Hindlimb muscle (tissue), 1 donor: ENCODE data around the gene CARD11. TPM values are rescaled to one million over a fixed set of nuclear protein-coding genes. Genes with fewer than 3 reads are reported as not detected.

Experiments
- DNase-seq: peaks from one replicate; pipeline ENCODE4 v3.0.0-alpha.2; 2013
- polyA plus RNA-seq: library from polyadenylated mRNA; unstranded; fragments of 120-200 nt; gene quantifications from one replicate; pipeline ENCODE4 v1.2.1, GENCODE V29; 2013; ENCODE audit not compliant: insufficient read length

Gene CARD11
- polyA plus RNA-seq, 1 donor, result 0.48 TPM

DNA sequence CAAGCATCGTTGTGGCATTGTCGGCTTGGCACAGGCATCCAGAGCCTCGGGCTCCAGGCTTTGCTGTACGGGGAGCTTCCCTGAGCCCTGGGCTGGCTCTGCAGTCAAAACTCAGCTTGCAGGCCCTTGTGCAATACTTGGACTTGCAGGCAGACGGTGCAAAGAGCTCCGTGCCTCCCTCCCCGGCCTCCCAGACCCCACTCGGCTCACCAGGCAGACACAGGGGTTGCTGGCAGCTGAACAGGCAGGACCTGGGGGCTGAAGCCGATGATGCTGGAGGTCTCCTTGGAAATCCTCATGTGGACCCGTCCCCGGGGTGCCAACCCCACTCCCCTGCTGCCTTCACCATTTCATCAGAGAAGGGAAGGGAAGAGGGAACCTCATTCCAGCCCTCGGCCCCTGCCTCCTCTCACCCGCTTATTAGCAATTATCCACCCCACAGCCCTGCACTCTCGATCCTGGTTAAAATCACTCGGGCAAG, 139.9 kb downstream of the CARD11 start:
- DNase-seq, result no peak

DNA sequence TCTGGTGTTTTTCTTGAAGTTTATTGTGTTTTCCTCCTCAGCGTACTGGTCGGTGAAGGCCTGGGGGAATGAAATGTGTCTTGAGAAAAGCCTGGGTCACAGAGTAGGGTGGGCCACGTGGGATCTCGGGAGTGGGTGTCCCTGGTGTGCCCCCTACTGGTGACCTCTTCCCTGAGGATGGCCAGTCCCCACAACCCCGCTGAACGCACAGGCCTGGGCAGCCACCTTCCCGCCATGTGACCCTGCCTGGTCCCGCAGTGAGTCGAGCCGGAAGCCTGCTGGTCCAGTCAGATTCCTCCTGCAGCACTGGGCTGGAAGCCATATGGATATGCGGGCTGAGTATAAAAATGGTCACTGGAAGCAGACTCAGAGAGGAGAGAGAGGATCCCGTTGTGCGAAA, 146.6 kb downstream of the CARD11 start:
- DNase-seq, result no peak

GRCh38 chr7:2896131-2896530, 147.5 kb downstream of the CARD11 start:
- DNase-seq, result no peak

- DNase-seq, result no peak
Observed at GRCh38 chr7:2894118-2894940, 149.3 kb downstream of the CARD11 start.

DNA sequence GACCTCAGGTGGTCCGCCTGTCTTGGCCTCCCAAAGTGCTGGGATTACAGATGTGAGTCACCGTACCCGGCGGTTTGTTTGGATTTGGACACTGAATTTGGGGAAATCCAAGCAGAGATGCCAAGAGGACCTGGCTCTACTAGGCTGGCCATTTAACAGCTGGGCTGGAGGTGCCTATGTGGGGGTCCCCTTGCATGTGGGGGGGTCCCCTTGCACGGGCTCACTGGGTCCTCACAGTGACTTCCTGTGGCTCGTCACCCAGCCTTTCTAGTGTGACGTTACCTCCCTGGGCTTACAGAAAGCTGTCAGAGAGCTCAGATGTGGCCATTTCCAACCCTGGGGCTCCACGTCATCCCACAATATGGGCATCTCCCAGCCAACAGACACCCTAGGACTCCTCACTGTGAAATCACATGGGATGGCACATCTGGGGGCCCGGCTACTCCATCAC, 150.2 kb downstream of the CARD11 start:
- no peak for DNase-seq

DNA sequence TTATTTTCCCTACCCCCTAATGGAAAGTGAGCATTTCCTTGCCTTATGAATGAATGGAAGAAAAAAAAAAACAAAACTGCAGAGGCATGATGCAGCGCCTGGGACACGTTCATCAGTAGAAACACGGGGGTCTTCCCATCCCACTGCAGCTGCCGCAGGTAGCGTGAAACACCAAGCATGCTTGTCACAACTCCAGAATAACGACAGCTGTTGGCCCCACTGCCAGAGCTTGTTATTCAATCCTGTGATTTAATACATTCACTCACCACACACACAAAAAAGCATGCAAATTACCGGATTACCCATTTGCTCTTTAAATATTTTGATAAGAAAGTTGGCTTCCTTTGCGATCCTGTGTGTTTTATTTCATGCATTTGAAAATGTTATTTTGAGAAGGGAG, 151.1 kb downstream of the CARD11 start:
- DNase-seq, result no peak

- no peak for DNase-seq
Observed at GRCh38 chr7:2887816-2888215, 155.9 kb downstream of the CARD11 start.

DNA sequence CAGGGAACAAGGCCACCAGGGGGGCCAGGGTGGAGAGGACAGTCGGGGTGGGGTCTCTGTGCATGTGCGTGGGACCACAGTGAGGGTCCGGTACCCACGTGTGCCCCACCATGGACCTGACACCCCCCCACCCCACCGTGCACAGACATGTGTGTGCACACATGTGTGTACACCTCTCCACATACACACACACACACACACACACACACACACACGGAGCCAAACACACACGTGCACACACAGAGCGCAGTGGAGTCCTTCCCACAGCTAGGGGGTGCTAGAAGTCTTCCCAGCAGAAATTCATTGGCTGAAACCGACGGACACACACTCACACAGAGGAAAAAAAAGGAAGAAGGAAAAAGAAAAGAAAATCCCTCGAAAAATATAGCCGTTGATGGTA, 156.8 kb downstream of the CARD11 start:
- peak; percentile 75 for DNase-seq

DNA sequence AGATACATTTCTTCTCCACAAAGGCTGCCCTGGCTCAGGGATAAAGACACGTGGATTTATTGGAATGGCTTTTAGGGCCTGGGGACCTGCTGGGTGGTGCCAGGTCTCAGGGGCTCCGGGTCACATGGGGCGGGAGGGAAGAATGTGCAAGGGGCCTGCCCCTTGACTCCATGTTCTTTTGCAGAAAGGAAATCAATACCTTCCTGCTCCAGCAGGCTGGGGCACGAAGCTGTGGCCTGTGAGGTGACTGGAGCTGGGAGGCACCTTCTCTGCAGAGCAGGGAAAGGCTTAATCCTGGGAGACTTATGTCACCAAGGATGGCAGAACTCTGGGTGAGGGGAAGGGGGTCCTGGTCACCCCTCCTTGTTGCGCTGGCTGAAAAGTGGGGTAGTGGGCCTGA, 157.3 kb downstream of the CARD11 start:
- no peak for DNase-seq

GRCh38 chr7:2884161-2884560, 159.5 kb downstream of the CARD11 start:
- no peak for DNase-seq

DNA sequence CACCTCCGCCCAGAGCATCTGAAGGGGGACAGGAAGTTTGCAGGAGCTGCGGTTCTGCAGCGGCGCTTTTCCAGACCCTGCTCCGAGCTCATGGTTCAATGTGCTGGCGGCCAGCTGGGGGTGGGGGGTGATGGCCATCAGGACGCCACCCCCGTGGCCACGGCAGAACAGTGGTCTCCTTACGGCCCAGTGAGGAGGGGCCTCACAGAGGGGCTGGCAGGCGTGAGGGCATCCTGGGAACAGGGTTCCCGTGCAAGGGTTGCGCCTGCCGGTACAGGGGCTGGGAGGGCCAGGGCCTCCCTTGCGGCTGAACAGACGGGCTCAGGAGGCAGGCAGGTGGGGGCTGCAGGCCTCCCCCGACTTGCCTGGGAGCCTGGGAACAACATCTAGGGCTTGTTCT, 160.6 kb downstream of the CARD11 start:
- DNase-seq, result no peak

DNA sequence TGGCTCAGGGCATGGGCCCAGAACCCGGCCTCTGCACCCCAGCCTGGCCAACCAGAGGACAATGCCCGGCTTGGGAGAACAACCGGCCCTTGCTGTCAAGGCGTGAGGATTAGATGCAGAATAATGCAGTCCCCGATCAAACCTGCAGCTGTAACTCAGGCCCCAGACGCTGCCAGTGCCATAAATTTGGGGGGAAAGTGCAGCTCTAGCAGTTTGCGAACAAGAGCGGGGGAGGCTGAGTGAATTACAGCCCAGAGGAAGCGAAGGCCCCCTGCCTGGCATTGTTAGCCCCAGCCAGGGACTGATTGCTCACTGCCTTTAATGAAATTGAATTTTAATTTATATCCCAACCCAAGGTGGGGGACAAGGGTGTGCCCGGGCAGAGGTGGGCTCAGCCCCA, 161.6 kb downstream of the CARD11 start:
- DNase-seq, result no peak

- DNase-seq, result no peak
Observed at GRCh38 chr7:2880874-2881533, 162.7 kb downstream of the CARD11 start.

- DNase-seq, result no peak
Observed at GRCh38 chr7:2880051-2880450, 163.6 kb downstream of the CARD11 start.

DNA sequence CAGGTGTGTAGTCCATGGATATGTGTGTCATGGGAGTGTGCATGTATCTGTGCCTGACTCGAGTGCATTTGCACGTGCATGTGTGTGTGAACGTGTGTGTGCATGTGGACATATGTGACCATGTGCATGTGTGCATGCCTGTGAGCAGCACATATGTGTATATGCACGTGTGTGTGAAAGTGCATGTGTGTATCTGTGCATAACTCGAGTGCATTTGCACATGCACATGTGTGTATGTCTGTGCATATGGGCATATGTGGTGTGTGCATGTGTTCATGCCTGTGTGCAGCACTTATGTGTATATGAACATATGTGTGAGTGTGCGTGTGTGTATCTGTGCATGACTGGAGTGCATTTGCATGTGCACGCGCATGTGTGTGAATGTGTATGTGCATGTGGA, 164.3 kb downstream of the CARD11 start:
- no peak for DNase-seq

DNA sequence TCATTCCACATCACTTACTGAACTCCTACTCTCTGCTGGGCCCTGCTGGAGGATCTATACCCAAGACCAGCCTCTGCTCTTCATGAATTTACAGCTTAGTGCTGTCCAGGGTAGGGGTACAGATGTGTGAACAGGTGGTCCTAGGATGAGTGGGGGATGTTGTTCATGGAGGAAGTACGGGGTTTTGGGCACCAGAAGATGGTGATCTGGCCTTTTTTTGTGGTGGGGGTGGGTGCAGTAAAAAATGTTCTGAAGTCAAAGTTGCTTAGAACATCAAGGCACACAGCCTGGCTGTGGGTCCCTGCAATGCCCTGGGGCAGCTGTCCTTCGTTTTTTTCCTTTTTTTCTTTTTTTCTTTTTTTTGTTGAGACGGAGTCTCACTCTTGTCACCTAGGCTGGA, 165.4 kb downstream of the CARD11 start:
- DNase-seq, result no peak

- no peak for DNase-seq
Observed at GRCh38 chr7:2876031-2876731, 167.5 kb downstream of the CARD11 start.

GRCh38 chr7:2873686-2874551, 169.7 kb downstream of the CARD11 start:
- no peak for DNase-seq

DNA sequence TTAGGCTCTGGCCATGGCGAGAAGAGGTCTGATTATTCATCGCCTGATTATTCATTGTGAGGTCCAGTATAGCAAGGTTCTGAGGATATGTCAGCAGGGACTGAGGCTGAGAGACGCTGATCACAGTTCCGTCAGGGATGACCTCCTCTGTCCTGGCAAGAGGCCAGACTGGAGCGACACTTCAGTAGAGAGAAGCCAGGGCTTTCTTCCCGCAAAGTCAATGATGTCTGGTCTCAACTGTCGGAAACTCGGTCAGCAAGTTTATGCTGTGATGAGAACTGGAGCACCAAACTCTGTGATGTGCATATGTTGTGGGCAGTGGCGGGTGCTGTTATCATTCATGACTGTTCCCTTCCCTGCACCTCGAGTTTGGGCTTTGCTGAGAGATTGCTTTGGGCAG, 170.5 kb downstream of the CARD11 start:
- DNase-seq, result no peak

DNA sequence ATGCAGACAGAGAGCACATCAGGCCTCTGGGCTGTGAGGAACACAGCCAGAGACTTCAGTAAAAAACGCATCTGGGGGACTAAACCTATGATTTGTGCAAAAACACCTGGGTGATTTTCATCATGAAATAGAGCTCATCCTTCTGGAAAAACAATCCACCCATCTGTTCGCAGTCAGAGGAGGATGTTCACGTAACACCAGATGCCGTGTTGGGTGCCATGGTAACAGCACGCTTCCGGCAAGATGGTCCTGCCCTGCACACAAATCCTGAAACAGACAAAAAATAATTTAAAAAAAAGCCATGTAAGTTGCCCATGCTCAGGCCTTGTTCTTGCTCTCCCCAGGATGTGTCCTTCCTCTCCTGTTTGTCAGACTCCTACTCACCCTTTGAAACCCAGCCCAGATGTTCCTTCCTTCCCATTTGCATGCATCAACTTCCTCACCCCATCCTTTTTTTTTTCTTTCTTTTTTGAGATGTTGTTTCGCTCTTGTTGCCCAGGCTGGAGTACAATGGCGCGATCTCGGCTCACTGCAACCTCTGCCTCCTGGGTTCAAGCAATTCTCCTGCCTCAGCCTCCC, 171.3 kb downstream of the CARD11 start:
- no peak for DNase-seq

- DNase-seq, result peak; percentile 77
Observed at GRCh38 chr7:2870471-2870931, 173.2 kb downstream of the CARD11 start.

DNA sequence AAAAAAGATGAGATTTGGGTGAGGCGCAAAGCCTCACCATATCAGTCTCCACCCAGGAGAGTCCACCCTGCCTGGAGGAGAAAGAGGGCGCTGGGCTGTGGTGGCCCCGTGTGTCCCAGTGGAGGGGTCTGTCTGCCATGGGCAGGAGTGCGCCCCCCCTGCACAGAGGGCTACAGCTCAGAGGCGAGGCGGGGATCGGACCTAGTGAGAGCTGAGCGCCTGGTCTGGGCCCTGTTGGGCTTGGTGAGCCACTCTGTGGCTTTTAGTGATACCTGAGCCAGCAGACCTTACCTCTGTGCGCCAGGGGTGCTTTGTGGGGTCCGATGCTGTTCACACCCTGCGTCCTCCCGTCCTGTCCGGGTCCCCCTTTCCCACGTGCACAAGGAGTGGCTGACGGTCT, 173.7 kb downstream of the CARD11 start:
- DNase-seq, result no peak
